ENCODE results near the gene RASA1. TPM values are rescaled to one million over a fixed set of nuclear protein-coding genes. Genes with fewer than 3 reads are reported as not detected.

RASA1 gene
- total RNA-seq, 1 experiment from 2014 or later, result 40.1 TPM

DNA sequence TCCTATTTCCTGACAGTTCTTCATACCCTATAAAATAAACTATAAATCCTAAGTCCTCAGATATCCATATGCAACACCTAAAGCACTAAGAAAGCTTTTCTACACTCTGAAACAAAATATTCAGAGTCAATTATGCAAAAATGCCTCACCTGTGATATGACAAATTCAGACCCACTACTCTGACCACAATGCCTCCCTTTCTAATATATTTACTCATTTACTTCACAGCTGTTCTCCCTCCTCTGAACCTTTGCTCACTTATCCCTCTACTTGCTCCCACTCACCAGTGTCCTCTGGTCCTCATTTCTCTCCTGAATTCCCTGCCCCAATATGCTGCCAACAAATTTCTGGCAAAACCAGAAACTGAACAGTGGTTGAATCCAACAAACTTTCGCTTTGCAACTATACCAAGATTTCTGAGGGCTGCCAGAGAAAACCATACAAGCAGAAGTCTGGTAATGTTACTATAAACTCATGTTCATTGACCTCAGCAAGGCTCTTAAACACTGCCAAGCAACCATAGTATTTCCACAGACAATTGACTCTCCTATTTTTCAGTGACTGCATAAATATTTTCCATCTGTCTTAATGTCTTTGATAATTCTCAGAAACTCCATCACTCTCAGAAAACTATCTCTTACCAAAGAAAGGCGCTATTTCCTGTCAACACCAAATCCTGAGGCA is 137.9 kb downstream of the RASA1 start:
- Histone ChIP-seq H3K27ac (ENCODE audit: low read length) (no peak overlapping the region), H3K4me2 (ENCODE audit: low read length) (no peak overlapping the region), H3K4me1 (ENCODE audit: insufficient read depth, low read length) (peaks cover 5% of the 10 kb centered on the region), H3F3A (ENCODE audit: low read length, unreplicated experiment) (peaks cover 4% of the 10 kb centered on the region), H3K4me3 (ENCODE audit: low read length) (no peak overlapping the region), H3K9me3 (ENCODE audit: low read length) (no peaks in the 10 kb centered on the region), H4K20me1 (ENCODE audit: low read length) (peaks cover 2% of the 10 kb centered on the region), H3K36me3 (ENCODE audit: low read depth, low read length) (peaks cover 96% of the 10 kb centered on the region), H3K9ac (ENCODE audit: low read length) (no peak overlapping the region), H3K9me2 (replicated peaks; ENCODE audit: low read length) (no peaks in the 10 kb centered on the region), H3K79me2 (ENCODE audit: low read length) (peaks cover 41% of the 10 kb centered on the region), H3K27me3 (ENCODE audit: low read length) (no peaks in the 10 kb centered on the region), H2AFZ (ENCODE audit: low read length) (no peak overlapping the region)
- no peak for TF ChIP-seq EZH2 (IDR thresholded peaks at IDR 0.05; ENCODE audit: low read length, unreplicated experiment)
- no peak for TF ChIP-seq EZH2phosphoT487 (IDR thresholded peaks at IDR 0.05; ENCODE audit: borderline replicate concordance, low read length)
- TF ChIP-seq, protein P1, sequence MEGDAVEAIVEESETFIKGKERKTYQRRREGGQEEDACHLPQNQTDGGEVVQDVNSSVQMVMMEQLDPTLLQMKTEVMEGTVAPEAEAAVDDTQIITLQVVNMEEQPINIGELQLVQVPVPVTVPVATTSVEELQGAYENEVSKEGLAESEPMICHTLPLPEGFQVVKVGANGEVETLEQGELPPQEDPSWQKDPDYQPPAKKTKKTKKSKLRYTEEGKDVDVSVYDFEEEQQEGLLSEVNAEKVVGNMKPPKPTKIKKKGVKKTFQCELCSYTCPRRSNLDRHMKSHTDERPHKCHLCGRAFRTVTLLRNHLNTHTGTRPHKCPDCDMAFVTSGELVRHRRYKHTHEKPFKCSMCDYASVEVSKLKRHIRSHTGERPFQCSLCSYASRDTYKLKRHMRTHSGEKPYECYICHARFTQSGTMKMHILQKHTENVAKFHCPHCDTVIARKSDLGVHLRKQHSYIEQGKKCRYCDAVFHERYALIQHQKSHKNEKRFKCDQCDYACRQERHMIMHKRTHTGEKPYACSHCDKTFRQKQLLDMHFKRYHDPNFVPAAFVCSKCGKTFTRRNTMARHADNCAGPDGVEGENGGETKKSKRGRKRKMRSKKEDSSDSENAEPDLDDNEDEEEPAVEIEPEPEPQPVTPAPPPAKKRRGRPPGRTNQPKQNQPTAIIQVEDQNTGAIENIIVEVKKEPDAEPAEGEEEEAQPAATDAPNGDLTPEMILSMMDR (conservative IDR thresholded peaks at IDR 0.05; ENCODE audit: low read depth, low read length), result no peak
- ATAC-seq, result no peak
- BruUV-seq (replicated peaks), result no TSS peak
- CTCF ChIA-PET, result no interaction called here
- POLR2A ChIA-PET (ENCODE audit: unreplicated experiment), result no interaction called here
- intact Hi-C loops (cut with micrococcal nuclease), result no loop called here
- no peak for DNase-seq

DNA sequence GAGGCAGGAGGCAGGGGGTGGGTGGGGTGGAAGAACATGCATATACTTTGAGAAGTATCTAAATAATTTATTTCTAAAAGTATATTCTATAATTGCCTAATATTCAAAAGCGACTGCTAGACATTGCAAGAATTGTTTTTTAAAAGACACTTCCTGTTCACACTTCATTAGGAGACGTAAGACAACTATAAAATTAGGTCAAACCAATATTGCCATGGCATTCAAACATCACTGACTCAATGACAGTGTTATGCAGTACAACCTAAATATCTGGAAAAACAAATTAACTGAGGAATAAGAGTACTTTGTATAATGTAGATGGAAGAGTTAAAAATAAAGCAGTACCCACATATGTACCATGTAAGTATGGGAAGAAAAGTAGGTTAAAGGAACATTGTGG is 140.5 kb downstream of the RASA1 start:
- Histone ChIP-seq H4K20me1 (ENCODE audit: low read length) (peaks cover 13% of the 10 kb centered on the region), H3K4me2 (ENCODE audit: low read length) (no peak overlapping the region), H3K4me3 (ENCODE audit: low read length) (no peak overlapping the region), H2AFZ (ENCODE audit: low read length) (no peak overlapping the region), H3K9ac (ENCODE audit: low read length) (no peak overlapping the region), H3F3A (ENCODE audit: low read length, unreplicated experiment) (no peaks in the 10 kb centered on the region), H3K9me3 (ENCODE audit: low read length) (no peaks in the 10 kb centered on the region), H3K4me1 (ENCODE audit: insufficient read depth, low read length) (peaks cover 16% of the 10 kb centered on the region), H3K27me3 (ENCODE audit: low read length) (no peaks in the 10 kb centered on the region), H3K27ac (ENCODE audit: low read length) (no peak overlapping the region), H3K9me2 (replicated peaks; ENCODE audit: low read length) (no peaks in the 10 kb centered on the region), H3K36me3 (ENCODE audit: low read depth, low read length) (peaks cover 74% of the 10 kb centered on the region), H3K79me2 (ENCODE audit: low read length) (peaks cover 62% of the 10 kb centered on the region)
- DNase-seq (no peak), ATAC-seq (no peak)
- ChIA-PET CTCF (no interaction called here), POLR2A (ENCODE audit: unreplicated experiment) (no interaction called here)
- BruUV-seq (replicated peaks), result no TSS peak
- intact Hi-C loops (cut with micrococcal nuclease), result no loop called here
- TF ChIP-seq, protein P1 (conservative IDR thresholded peaks at IDR 0.05; ENCODE audit: low read depth, low read length), result no peak
- no peak for TF ChIP-seq EZH2 (IDR thresholded peaks at IDR 0.05; ENCODE audit: low read length, unreplicated experiment)
- no peak for TF ChIP-seq EZH2phosphoT487 (IDR thresholded peaks at IDR 0.05; ENCODE audit: borderline replicate concordance, low read length)

DNA sequence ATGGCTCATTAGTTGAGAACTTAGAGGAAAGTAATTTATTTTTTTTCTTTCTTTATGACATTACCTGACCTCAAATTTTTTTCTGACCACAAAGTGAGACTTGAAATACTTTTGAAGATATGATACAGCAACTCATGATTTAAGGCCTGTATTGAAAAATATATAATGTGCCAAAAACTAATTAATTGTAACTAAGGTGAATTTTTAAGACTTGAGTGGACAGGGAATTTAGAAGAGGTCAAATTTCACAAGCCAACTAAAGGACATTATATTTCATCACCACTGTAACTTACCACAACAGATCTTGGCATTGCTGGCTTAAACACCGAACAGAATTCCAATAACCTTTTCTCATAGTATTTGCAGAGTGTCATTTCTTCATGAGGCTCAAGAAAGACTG is 143.2 kb downstream of the RASA1 start:
- TF ChIP-seq EZH2phosphoT487 (IDR thresholded peaks at IDR 0.05; ENCODE audit: borderline replicate concordance, low read length) (no peak), EZH2 (IDR thresholded peaks at IDR 0.05; ENCODE audit: low read length, unreplicated experiment) (no peak)
- TF ChIP-seq, protein P1 (conservative IDR thresholded peaks at IDR 0.05; ENCODE audit: low read depth, low read length), result no peak
- ChIA-PET POLR2A (ENCODE audit: unreplicated experiment) (interaction anchor here (0.6 kb wide), 2 partner anchors 144 kb away, joined by 3 to 5 read pairs; no protein-coding TSS in a partner anchor), CTCF (no interaction called here)
- ATAC-seq, result no peak
- Histone ChIP-seq H2AFZ (ENCODE audit: low read length) (no peak overlapping the region), H3K27ac (ENCODE audit: low read length) (no peak overlapping the region), H3K4me2 (ENCODE audit: low read length) (peak overlapping the region; percentile 84), H3K27me3 (ENCODE audit: low read length) (no peaks in the 10 kb centered on the region), H3F3A (ENCODE audit: low read length, unreplicated experiment) (no peaks in the 10 kb centered on the region), H4K20me1 (ENCODE audit: low read length) (peaks cover 13% of the 10 kb centered on the region), H3K4me3 (ENCODE audit: low read length) (peak overlapping the region; percentile 84), H3K9me2 (replicated peaks; ENCODE audit: low read length) (no peaks in the 10 kb centered on the region), H3K79me2 (ENCODE audit: low read length) (peaks cover 62% of the 10 kb centered on the region), H3K36me3 (ENCODE audit: low read depth, low read length) (peaks cover 49% of the 10 kb centered on the region), H3K9me3 (ENCODE audit: low read length) (no peaks in the 10 kb centered on the region), H3K9ac (ENCODE audit: low read length) (peak overlapping the region; percentile 91), H3K4me1 (ENCODE audit: insufficient read depth, low read length) (peaks cover 19% of the 10 kb centered on the region)
- intact Hi-C loops (cut with micrococcal nuclease), result loop anchor here (10.0 kb wide), 1 partner anchor 354 kb away; no protein-coding TSS in a partner anchor
- DNase-seq, result peak; percentile 46
- no TSS peak for BruUV-seq (replicated peaks)

Measured in PC-3 (cell line).